HG02759 (cell line): Measurements from ENCODE around the gene TMEM232.

Source experiments
- ATAC-seq: cut with Tn5 transposase; IDR thresholded peaks from one replicate; pipeline ENCODE4 v1.9.1; 2021; ENCODE audit warnings: mild to moderate bottlenecking, moderate library complexity; ENCODE audit not compliant: unreplicated experiment

Gene TMEM232

GRCh38 chr5:110634475-110634874 is 92.0 kb downstream of the TMEM232 start:
- no peak for ATAC-seq

GRCh38 chr5:110631236-110631635 is 95.2 kb downstream of the TMEM232 start:
- no peak for ATAC-seq

GRCh38 chr5:110630350-110630749 is 96.1 kb downstream of the TMEM232 start:
- no peak for ATAC-seq

GRCh38 chr5:110625376-110625999 is 101.0 kb downstream of the TMEM232 start:
- ATAC-seq: no peak

GRCh38 chr5:110623874-110624273 is 102.6 kb downstream of the TMEM232 start:
- ATAC-seq: no peak

GRCh38 chr5:110618941-110619340 is 107.5 kb downstream of the TMEM232 start:
- no peak for ATAC-seq

- no peak for ATAC-seq
These were observed 110.5 kb downstream of the TMEM232 start for GRCh38 chr5:110616009-110616408.

GRCh38 chr5:110612794-110613247 is 113.7 kb downstream of the TMEM232 start:
- no peak for ATAC-seq

GRCh38 chr5:110611817-110612216 is 114.7 kb downstream of the TMEM232 start:
- no peak for ATAC-seq

GRCh38 chr5:110594866-110595265 is 131.6 kb downstream of the TMEM232 start:
- ATAC-seq: no peak

GRCh38 chr5:110590187-110590586 is 136.3 kb downstream of the TMEM232 start:
- peak; percentile 70 for ATAC-seq

- no peak for ATAC-seq
These were observed 138.0 kb downstream of the TMEM232 start for GRCh38 chr5:110588286-110588980.

GRCh38 chr5:110580625-110581024 is 145.8 kb downstream of the TMEM232 start:
- ATAC-seq: no peak

- ATAC-seq: no peak
These were observed 153.7 kb downstream of the TMEM232 start for GRCh38 chr5:110572729-110573128.

GRCh38 chr5:110562191-110562590 is 164.3 kb downstream of the TMEM232 start:
- no peak for ATAC-seq

GRCh38 chr5:110561510-110561909 is 165.0 kb downstream of the TMEM232 start:
- no peak for ATAC-seq

GRCh38 chr5:110549301-110549700 is 177.2 kb downstream of the TMEM232 start:
- no peak for ATAC-seq

- no peak for ATAC-seq
These were observed 178.3 kb downstream of the TMEM232 start for GRCh38 chr5:110548171-110548570.

- ATAC-seq: no peak
These were observed 179.0 kb downstream of the TMEM232 start for GRCh38 chr5:110547495-110547894.

- no peak for ATAC-seq
These were observed 180.8 kb downstream of the TMEM232 start for GRCh38 chr5:110545716-110546115.

GRCh38 chr5:110544603-110545002 is 181.9 kb downstream of the TMEM232 start:
- ATAC-seq: no peak

GRCh38 chr5:110542949-110543348 is 183.5 kb downstream of the TMEM232 start:
- ATAC-seq: no peak
